Activated T-helper 1 cell treated with anti-CD3 and anti-CD28 coated beads, Interleukin-12 subunit alpha, Interleukin-12 subunit beta, Interleukin-2, Interleukin-4 antibody, amounts not matched to agents 30 ng/mL and 10 ng/mL and 1 ng/mL, durations not matched to agents 14 hours and 24 hours and 36 hours (primary cell): ENCODE results near the gene NT5DC4. TPM values are rescaled to one million over a fixed set of nuclear protein-coding genes. Genes with fewer than 3 reads are reported as not detected.
A peak's percentile ranks its signal among the peaks of the same experiment; 100 is the strongest.
"Not testable (repeated sequence)": the region's sequence is repeated elsewhere in the genome, so short reads cannot be mapped to it uniquely, and the experiment has no call there.

Experiments used
- DNase-seq: peaks from one replicate; pipeline ENCODE4 v3.0.0; 2021; ENCODE audit warnings: low spot score
- H3K27ac Mint-ChIP-seq: one replicate; pipeline ENCODE4 v1.8.0; 2021; ENCODE audit warnings: mild to moderate bottlenecking, mixed read lengths
- H3K27me3 Mint-ChIP-seq: one replicate; pipeline ENCODE4 v1.8.0; 2022; ENCODE audit warnings: mild to moderate bottlenecking, moderate library complexity, mixed read lengths; ENCODE audit not compliant: insufficient read depth
- H3K36me3 Mint-ChIP-seq: one replicate; pipeline ENCODE4 v1.8.0; 2021; ENCODE audit warnings: low read depth, mixed read lengths
- H3K4me1 Mint-ChIP-seq: one replicate; pipeline ENCODE4 v1.8.0; 2021; ENCODE audit warnings: low read depth, mixed read lengths
- H3K4me3 Mint-ChIP-seq: one replicate; pipeline ENCODE4 v1.8.0; 2021; ENCODE audit warnings: mild to moderate bottlenecking, moderate library complexity, mixed read lengths
- H3K9me3 Mint-ChIP-seq: one replicate; pipeline ENCODE4 v1.8.0; 2021; ENCODE audit warnings: mixed read lengths
- intact Hi-C: fragments of 100-400 bp; cut with micrococcal nuclease; formaldehyde crosslinking; loops from one replicate; pipeline ENCODE4 v1.15.1; 2024
- total RNA-seq: library from RNA; stranded (reverse); gene quantifications from 2 replicates; pipeline ENCODE4 v1.2.3, GENCODE V29; 2022

Gene NT5DC4
- total RNA-seq, 1 donor from 2014 or later, result not detected

GRCh38 chr2:112716826-112717352 is 3.9 kb upstream of the NT5DC4 start:
- H3K36me3 Mint-ChIP-seq, intact Hi-C loops, H3K27ac Mint-ChIP-seq, H3K9me3 Mint-ChIP-seq, H3K4me3 Mint-ChIP-seq, DNase-seq: not testable (repeated sequence)
- Mint-ChIP-seq H3K27me3 (peaks cover 17% of the 10 kb centered on the region), H3K4me1 (peaks cover 19% of the 10 kb centered on the region)

GRCh38 chr2:112718863-112719370 is 1.9 kb upstream of the NT5DC4 start:
- no peak overlapping the region for H3K27ac Mint-ChIP-seq
- no peaks in the 10 kb centered on the region for H3K4me1 Mint-ChIP-seq
- peaks cover 10% of the 10 kb centered on the region for H3K27me3 Mint-ChIP-seq
- intact Hi-C loops, result no loop called here
- peaks cover 2% of the 10 kb centered on the region for H3K36me3 Mint-ChIP-seq
- no peak for DNase-seq
- H3K9me3 Mint-ChIP-seq, result peaks cover 4% of the 10 kb centered on the region
- no peak overlapping the region for H3K4me3 Mint-ChIP-seq

GRCh38 chr2:112721819-112722522 is 1.2 kb downstream of the NT5DC4 start:
- intact Hi-C loops, result no loop called here
- H3K4me3 Mint-ChIP-seq, result no peak overlapping the region
- H3K9me3 Mint-ChIP-seq, result peaks cover 4% of the 10 kb centered on the region
- peaks cover 10% of the 10 kb centered on the region for H3K27me3 Mint-ChIP-seq
- no peak for DNase-seq
- peaks cover 2% of the 10 kb centered on the region for H3K36me3 Mint-ChIP-seq
- H3K4me1 Mint-ChIP-seq, result peaks cover 6% of the 10 kb centered on the region
- H3K27ac Mint-ChIP-seq, result no peak overlapping the region

- Mint-ChIP-seq H3K4me3 (no peak overlapping the region), H3K4me1 (peaks cover 10% of the 10 kb centered on the region), H3K9me3 (no peaks in the 10 kb centered on the region), H3K36me3 (no peaks in the 10 kb centered on the region), H3K27ac (no peak overlapping the region), H3K27me3 (peaks cover 7% of the 10 kb centered on the region)
- intact Hi-C loops, result no loop called here
- no peak for DNase-seq
Measured at GRCh38 chr2:112722816-112723546, 2.2 kb downstream of the NT5DC4 start.

- no peaks in the 10 kb centered on the region for H3K9me3 Mint-ChIP-seq
- peaks cover 6% of the 10 kb centered on the region for H3K27me3 Mint-ChIP-seq
- no peak overlapping the region for H3K4me3 Mint-ChIP-seq
- peaks cover 16% of the 10 kb centered on the region for H3K4me1 Mint-ChIP-seq
- intact Hi-C loops, result no loop called here
- H3K27ac Mint-ChIP-seq, result no peak overlapping the region
- DNase-seq, result no peak
- no peaks in the 10 kb centered on the region for H3K36me3 Mint-ChIP-seq
Measured at GRCh38 chr2:112723547-112723940, 2.7 kb downstream of the NT5DC4 start.

- Mint-ChIP-seq H3K9me3 (no peaks in the 10 kb centered on the region), H3K27me3 (peaks cover 1% of the 10 kb centered on the region), H3K4me1 (peaks cover 16% of the 10 kb centered on the region), H3K27ac (no peak overlapping the region), H3K36me3 (no peaks in the 10 kb centered on the region), H3K4me3 (no peak overlapping the region)
- intact Hi-C loops, result no loop called here
- no peak for DNase-seq
Measured at GRCh38 chr2:112723995-112724394, 3.2 kb downstream of the NT5DC4 start.

- intact Hi-C loops, result loop anchor here (5.0 kb wide), 2 partner anchors 183 to 243 kb away; partner anchors contain the start of genes POLR1B and TTL
- no peak overlapping the region for H3K27ac Mint-ChIP-seq
- no peak for DNase-seq
Measured at GRCh38 chr2:112724591-112725525, 4.0 kb downstream of the NT5DC4 start.

GRCh38 chr2:112725545-112726457 is 5.0 kb downstream of the NT5DC4 start:
- peaks cover 16% of the 10 kb centered on the region for H3K4me1 Mint-ChIP-seq
- no peak for DNase-seq
- H3K4me3 Mint-ChIP-seq, result no peak overlapping the region
- no peaks in the 10 kb centered on the region for H3K36me3 Mint-ChIP-seq
- no peaks in the 10 kb centered on the region for H3K27me3 Mint-ChIP-seq
- H3K27ac Mint-ChIP-seq, result no peak overlapping the region
- H3K9me3 Mint-ChIP-seq, result no peaks in the 10 kb centered on the region
- intact Hi-C loops, result loop anchor here (1.0 to 5.0 kb wide), 9 partner anchors 13 to 244 kb away; partner anchors contain the start of genes CHCHD5, POLR1B, SLC20A1 and TTL

More at GRCh38 chr2:112724591-112725525, 4.0 kb downstream of the NT5DC4 start:
- H3K4me3 Mint-ChIP-seq, result no peak overlapping the region
- H3K4me1 Mint-ChIP-seq, result peaks cover 16% of the 10 kb centered on the region
- no peaks in the 10 kb centered on the region for H3K27me3 Mint-ChIP-seq
- H3K36me3 Mint-ChIP-seq, result no peaks in the 10 kb centered on the region
- H3K9me3 Mint-ChIP-seq, result no peaks in the 10 kb centered on the region

GRCh38 chr2:112726487-112727190 is 5.8 kb downstream of the NT5DC4 start:
- DNase-seq, result peak; percentile 86
- Mint-ChIP-seq H3K9me3 (no peaks in the 10 kb centered on the region), H3K27ac (no peak overlapping the region), H3K4me1 (peaks cover 16% of the 10 kb centered on the region), H3K4me3 (no peak overlapping the region), H3K27me3 (no peaks in the 10 kb centered on the region), H3K36me3 (no peaks in the 10 kb centered on the region)
- intact Hi-C loops, result loop anchor here (1.0 to 5.0 kb wide), 9 partner anchors 14 to 244 kb away; partner anchors contain the start of genes CHCHD5, POLR1B, SLC20A1 and TTL

- intact Hi-C loops, result loop anchor here (2.0 to 5.0 kb wide), 3 partner anchors 15 to 245 kb away; partner anchors contain the start of genes POLR1B and TTL
- Mint-ChIP-seq H3K36me3 (no peaks in the 10 kb centered on the region), H3K4me3 (no peak overlapping the region), H3K27me3 (no peaks in the 10 kb centered on the region), H3K4me1 (peaks cover 16% of the 10 kb centered on the region), H3K9me3 (no peaks in the 10 kb centered on the region), H3K27ac (no peak overlapping the region)
- DNase-seq, result no peak
Measured at GRCh38 chr2:112727276-112728028, 6.6 kb downstream of the NT5DC4 start.
